ENCODE results near the gene WDR82.
"Not testable (repeated sequence)": the region's sequence is repeated elsewhere in the genome, so short reads cannot be mapped to it uniquely, and the experiment has no call there.

Gene WDR82

GRCh38 chr3:52286777-52287110 lies 8.3 kb upstream of the WDR82 start:
- no peak for DNase-seq

DNA sequence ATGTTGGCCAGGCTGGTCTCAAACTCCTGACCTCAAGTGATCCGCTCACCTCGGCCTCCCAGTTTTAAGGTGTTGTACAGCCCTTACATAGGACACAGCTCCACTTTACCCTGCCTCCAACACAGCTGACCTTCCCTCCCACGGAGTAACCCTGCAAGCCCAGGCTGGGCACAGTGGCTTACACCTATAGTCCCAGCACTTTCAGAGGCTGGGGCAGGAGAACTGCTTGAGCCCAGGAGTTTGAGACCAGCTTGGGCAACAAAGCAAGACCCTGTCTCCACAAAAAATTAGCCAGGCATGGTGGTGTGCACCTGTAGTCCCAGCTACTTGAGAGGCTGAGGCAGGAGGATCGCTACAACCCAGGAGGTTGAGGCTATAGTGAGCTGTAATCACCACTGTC lies 5.6 kb upstream of the WDR82 start:
- not testable (repeated sequence) for DNase-seq

GRCh38 chr3:52283306-52283705 lies 4.9 kb upstream of the WDR82 start:
- DNase-seq = peak; percentile 35

GRCh38 chr3:52281981-52282801 lies 3.7 kb upstream of the WDR82 start:
- peak; percentile 49 for DNase-seq

GRCh38 chr3:52280050-52280461 lies 1.6 kb upstream of the WDR82 start:
- DNase-seq = no peak

DNA sequence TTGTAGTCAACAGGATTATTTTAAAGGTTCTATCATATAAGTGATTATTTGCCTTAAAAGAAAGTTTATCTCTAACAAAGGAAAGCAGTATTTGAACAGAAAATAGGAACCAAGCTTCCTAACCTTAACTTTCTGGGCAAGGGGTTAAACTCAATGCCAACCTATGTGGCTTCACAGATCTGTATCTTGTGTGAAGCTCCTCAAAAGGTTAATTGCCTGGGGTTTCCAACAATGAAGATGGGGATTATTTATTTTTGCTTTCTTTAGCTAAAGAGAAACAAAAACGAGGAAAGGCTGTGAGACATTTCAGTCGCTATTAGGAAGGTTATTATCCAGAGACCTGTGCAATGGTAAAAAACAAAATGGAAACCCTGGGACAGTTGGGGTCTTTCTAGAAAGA lies 1.1 kb upstream of the WDR82 start:
- DNase-seq = no peak

DNA sequence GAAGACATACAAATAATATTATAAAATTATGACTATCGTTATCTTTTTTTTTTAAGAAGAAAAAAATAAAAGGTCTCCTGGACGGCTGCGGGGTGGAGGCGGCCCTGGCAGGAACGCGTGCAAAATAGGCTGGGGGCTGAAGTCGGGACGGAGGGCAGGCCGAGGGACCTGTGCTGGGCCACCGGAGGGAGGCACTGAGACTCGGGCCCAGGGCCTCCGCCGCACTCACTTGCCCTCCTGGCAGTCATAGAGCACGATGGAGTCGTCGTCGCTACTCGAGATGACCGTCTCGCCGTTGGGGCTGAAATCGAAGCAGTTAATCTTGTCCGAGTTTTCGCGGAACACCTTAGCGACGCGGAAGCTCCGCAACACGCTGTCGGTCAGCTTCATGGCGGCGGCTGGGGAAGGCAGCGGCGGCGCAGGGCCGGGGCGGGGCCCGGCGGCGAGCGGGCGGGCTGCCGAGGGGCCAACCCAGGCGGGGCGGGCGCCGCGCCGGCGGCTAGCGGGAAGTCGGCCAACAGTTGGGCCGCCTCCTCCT lies 408 bp downstream of the WDR82 start:
- peak; percentile 88 for DNase-seq

GRCh38 chr3:52277071-52277964 lies 1.1 kb downstream of the WDR82 start:
- DNase-seq = peak; percentile 91

DNA sequence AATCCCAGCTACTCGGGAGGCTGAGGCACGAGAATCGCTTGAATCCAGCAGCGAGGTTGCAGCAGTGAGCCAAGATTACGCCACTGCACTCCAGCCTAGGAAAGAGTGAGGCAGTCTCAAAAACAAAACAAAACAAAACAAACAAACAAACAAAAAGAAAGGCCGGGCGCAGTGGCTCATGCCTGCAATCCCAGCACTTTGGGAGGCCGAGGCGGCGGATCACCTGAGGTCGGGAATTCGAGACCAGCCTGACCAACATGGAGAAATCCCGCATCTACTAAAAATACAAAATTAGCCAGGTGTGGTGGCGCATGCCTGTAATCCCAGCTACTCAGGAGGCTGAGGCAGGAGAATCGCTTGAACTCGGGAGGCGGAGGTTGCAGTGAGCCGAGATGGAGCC lies 3.7 kb downstream of the WDR82 start:
- not testable (repeated sequence) for DNase-seq

DNA sequence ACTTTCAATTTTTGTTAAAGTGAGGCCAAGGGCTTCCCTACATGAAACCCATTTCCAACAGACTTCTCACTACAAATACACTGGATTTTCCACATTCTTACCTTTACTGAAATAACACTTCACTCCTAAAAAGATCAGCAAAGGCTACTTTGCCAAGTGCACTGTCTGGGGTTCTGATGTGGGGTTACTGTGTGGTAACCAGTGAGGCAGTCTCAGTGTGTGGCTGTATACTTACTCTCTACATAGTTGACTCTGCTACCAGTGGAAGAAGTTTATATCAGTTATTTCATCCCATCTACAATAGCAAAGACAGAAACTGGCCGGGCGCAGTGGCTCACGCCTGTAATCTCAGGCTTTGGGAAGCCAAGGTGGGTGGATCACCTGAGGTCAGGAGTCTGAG lies 5.6 kb downstream of the WDR82 start:
- DNase-seq = peak; percentile 49

- DNase-seq = peak; percentile 51
Measured at GRCh38 chr3:52272172-52272571, 6.3 kb downstream of the WDR82 start.

- no peak for DNase-seq
Measured at GRCh38 chr3:52270252-52270754, 8.1 kb downstream of the WDR82 start.

GRCh38 chr3:52269776-52270175 lies 8.7 kb downstream of the WDR82 start:
- no peak for DNase-seq

DNA sequence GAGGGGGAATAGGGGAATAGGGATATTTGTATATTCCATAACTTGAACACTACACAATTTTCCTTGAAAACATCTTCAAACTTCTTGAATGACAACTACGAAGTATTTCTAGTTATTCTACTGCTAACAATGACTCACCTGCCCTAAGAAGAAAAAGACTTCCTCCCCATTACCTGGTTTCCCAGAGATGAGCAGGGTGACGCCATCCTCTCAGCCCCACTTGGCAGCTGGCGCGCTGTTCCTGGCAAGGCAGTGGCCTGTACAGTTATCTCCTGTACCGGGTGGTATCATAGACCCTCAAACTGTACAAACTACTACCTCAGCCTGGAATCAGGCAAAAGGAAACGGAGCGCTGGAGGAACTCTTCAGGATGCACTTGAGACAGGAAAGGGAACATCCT lies 10.4 kb downstream of the WDR82 start:
- no peak for DNase-seq

- DNase-seq = no peak
Measured at GRCh38 chr3:52265387-52265786, 13.1 kb downstream of the WDR82 start.

- no peak for DNase-seq
Measured at GRCh38 chr3:52262447-52262846, 16.0 kb downstream of the WDR82 start.

DNA sequence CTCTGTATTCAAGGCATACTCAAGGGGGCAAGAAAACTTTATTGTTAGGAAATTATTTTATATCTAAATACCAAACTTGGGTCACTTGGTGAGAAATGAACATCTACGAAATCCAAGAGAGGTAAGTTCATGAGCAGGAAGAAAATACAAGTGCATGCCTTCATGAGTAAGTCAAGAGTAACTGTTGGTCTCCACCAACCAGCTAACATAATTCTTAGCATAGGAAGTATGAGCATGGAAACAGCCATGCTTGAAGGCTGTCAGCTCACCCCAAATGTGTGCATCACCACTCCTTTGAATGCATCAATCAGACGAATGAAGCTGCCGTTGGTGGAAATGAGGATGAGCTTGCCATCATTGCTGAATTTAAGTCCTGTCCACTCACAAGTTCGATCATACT lies 19.0 kb downstream of the WDR82 start:
- no peak for DNase-seq

GRCh38 chr3:52259035-52259434 lies 19.4 kb downstream of the WDR82 start:
- no peak for DNase-seq

- no peak for DNase-seq
Measured at GRCh38 chr3:52257911-52258310, 20.5 kb downstream of the WDR82 start.

GRCh38 chr3:52256622-52257021 lies 21.8 kb downstream of the WDR82 start:
- no peak for DNase-seq

- no peak for DNase-seq
Measured at GRCh38 chr3:52256159-52256558, 22.3 kb downstream of the WDR82 start.

GRCh38 chr3:52254608-52255007 lies 23.8 kb downstream of the WDR82 start:
- DNase-seq = no peak

Data from activated CD8-positive, alpha-beta memory T cell treated with anti-CD3 and anti-CD28 coated beads, Interleukin-2, amount 50 U/mL, for 48 hours (primary cell).